Muscle layer of duodenum (tissue), 2 donors: ENCODE data around the gene RAC2.

Experiments used
- H3K27ac ChIP-seq: one replicate; pipeline ENCODE4 v1.7.0; 2013; ENCODE audit warnings: mild to moderate bottlenecking, low read length
- H3K27me3 ChIP-seq: one replicate; pipeline ENCODE4 v1.7.0; 2013; ENCODE audit warnings: low read depth, mild to moderate bottlenecking, control low read depth, low read length
- H3K36me3 ChIP-seq, 2 donors: one replicate each; pipeline ENCODE4 v1.7.0; 2013; ENCODE audit warnings: low read length in 2 of 2, control low read depth in 1 of 2, mild to moderate bottlenecking in 1 of 2; ENCODE audit not compliant: insufficient read depth in 2 of 2, control insufficient read depth in 1 of 2
- H3K4me1 ChIP-seq, 2 donors: one replicate each; pipeline ENCODE4 v1.7.0; 2013; ENCODE audit warnings: low read length in 2 of 2, mild to moderate bottlenecking in 2 of 2, control low read depth in 1 of 2, moderate library complexity in 1 of 2; ENCODE audit not compliant: insufficient read depth in 2 of 2, control insufficient read depth in 1 of 2
- H3K4me3 ChIP-seq, 2 donors: one replicate each; pipeline ENCODE4 v1.7.0; 2013; ENCODE audit warnings: low read length in 2 of 2, low read depth in 1 of 2, mild to moderate bottlenecking in 1 of 2
- H3K9me3 ChIP-seq, 2 donors: one replicate each; pipeline ENCODE4 v1.7.0; 2013; ENCODE audit warnings: low read length in 2 of 2, control low read depth in 1 of 2, mild to moderate bottlenecking in 1 of 2; ENCODE audit not compliant: control insufficient read depth in 1 of 2
- donor health status: healthy.

RAC2 gene

GRCh38 chr22:37197451-37198257 is 46.4 kb downstream of the RAC2 start:
- no peaks in the 10 kb centered on the region for H3K36me3 ChIP-seq
- H3K4me3 ChIP-seq, result peak overlapping the region; percentile 68 to 76
- peak overlapping the region; percentile 49 for H3K27ac ChIP-seq
- H3K9me3 ChIP-seq, result no peaks in the 10 kb centered on the region
- peaks cover 28 to 31% of the 10 kb centered on the region in 2 donors for H3K4me1 ChIP-seq
- H3K27me3 ChIP-seq, result no peaks in the 10 kb centered on the region

GRCh38 chr22:37196539-37197450 is 47.3 kb downstream of the RAC2 start:
- H3K36me3 ChIP-seq, result no peaks in the 10 kb centered on the region
- H3K9me3 ChIP-seq, result no peaks in the 10 kb centered on the region
- peak overlapping the region; percentile 47 for H3K27ac ChIP-seq
- H3K4me3 ChIP-seq, result peak overlapping the region in 1 of 2 donors; percentile 17
- H3K27me3 ChIP-seq, result no peaks in the 10 kb centered on the region
- peaks cover 28 to 31% of the 10 kb centered on the region in 2 donors for H3K4me1 ChIP-seq

- Histone ChIP-seq H3K4me3 (no peak overlapping the region), H3K27ac (no peak overlapping the region), H3K36me3 (no peaks in the 10 kb centered on the region), H3K27me3 (no peaks in the 10 kb centered on the region), H3K9me3 (no peaks in the 10 kb centered on the region), H3K4me1 (peaks cover 28 to 31% of the 10 kb centered on the region in 2 donors)
Measured at GRCh38 chr22:37195921-37196320, 48.1 kb downstream of the RAC2 start.

- H3K4me1 ChIP-seq, result peaks cover 27 to 31% of the 10 kb centered on the region in 2 donors
- no peak overlapping the region for H3K27ac ChIP-seq
- no peaks in the 10 kb centered on the region for H3K27me3 ChIP-seq
- H3K9me3 ChIP-seq, result no peaks in the 10 kb centered on the region
- no peak overlapping the region for H3K4me3 ChIP-seq
- H3K36me3 ChIP-seq, result no peaks in the 10 kb centered on the region
Measured at GRCh38 chr22:37194750-37195149, 49.3 kb downstream of the RAC2 start.

GRCh38 chr22:37193629-37194191 is 50.4 kb downstream of the RAC2 start:
- Histone ChIP-seq H3K4me1 (peaks cover 25 to 34% of the 10 kb centered on the region in 2 donors), H3K4me3 (no peak overlapping the region), H3K36me3 (no peaks in the 10 kb centered on the region), H3K27me3 (no peaks in the 10 kb centered on the region), H3K27ac (no peak overlapping the region), H3K9me3 (no peaks in the 10 kb centered on the region)

GRCh38 chr22:37192741-37193140 is 51.3 kb downstream of the RAC2 start:
- Histone ChIP-seq H3K27me3 (no peaks in the 10 kb centered on the region), H3K27ac (no peak overlapping the region), H3K36me3 (no peaks in the 10 kb centered on the region), H3K4me1 (peaks cover 24 to 34% of the 10 kb centered on the region in 2 donors), H3K9me3 (no peaks in the 10 kb centered on the region), H3K4me3 (no peak overlapping the region)

- no peaks in the 10 kb centered on the region for H3K27me3 ChIP-seq
- H3K27ac ChIP-seq, result no peak overlapping the region
- no peaks in the 10 kb centered on the region for H3K9me3 ChIP-seq
- H3K4me1 ChIP-seq, result peaks cover 22 to 31% of the 10 kb centered on the region in 2 donors
- H3K36me3 ChIP-seq, result no peaks in the 10 kb centered on the region
- H3K4me3 ChIP-seq, result no peak overlapping the region
Measured at GRCh38 chr22:37192204-37192603, 51.9 kb downstream of the RAC2 start.

- no peaks in the 10 kb centered on the region for H3K9me3 ChIP-seq
- H3K27ac ChIP-seq, result no peak overlapping the region
- H3K4me1 ChIP-seq, result peaks cover 11 to 21% of the 10 kb centered on the region in 2 donors
- no peaks in the 10 kb centered on the region for H3K27me3 ChIP-seq
- H3K36me3 ChIP-seq, result no peaks in the 10 kb centered on the region
- no peak overlapping the region for H3K4me3 ChIP-seq
Measured at GRCh38 chr22:37190262-37190780, 53.7 kb downstream of the RAC2 start.

- Histone ChIP-seq H3K36me3 (no peaks in the 10 kb centered on the region), H3K27ac (peak overlapping the region; percentile 74), H3K4me1 (peaks cover 11 to 21% of the 10 kb centered on the region in 2 donors), H3K4me3 (peak overlapping the region; percentile 40 to 56), H3K27me3 (no peaks in the 10 kb centered on the region), H3K9me3 (no peaks in the 10 kb centered on the region)
Measured at GRCh38 chr22:37188901-37189466, 55.1 kb downstream of the RAC2 start.

- H3K4me1 ChIP-seq, result peaks cover 11 to 20% of the 10 kb centered on the region in 2 donors
- H3K27me3 ChIP-seq, result no peaks in the 10 kb centered on the region
- H3K27ac ChIP-seq, result peak within 1 kb of the TSS; percentile 74
- H3K4me3 ChIP-seq, result peak within 1 kb of the TSS; percentile 40 to 56
- H3K9me3 ChIP-seq, result no peaks in the 10 kb centered on the region
- H3K36me3 ChIP-seq, result no peaks in the 10 kb centered on the region
Measured at GRCh38 chr22:37187891-37188761, 55.9 kb downstream of the RAC2 start, which contains the start of gene C1QTNF6. Gene C1QTNF6, minus strand, starts transcription at chr22:37188247. Its CDS starts 34 bp downstream, at chr22:37188213.
